Small intestine (tissue), 7 donors: ENCODE results near the gene IFITM1. TPM values are rescaled to one million over a fixed set of nuclear protein-coding genes. Genes with fewer than 3 reads are reported as not detected.

Experiments used
- DNase-seq, 2 donors: peaks; one replicate each; pipeline versions ENCODE4 v3.0.0 to v3.0.0-alpha.2; 2013
- FAIRE-seq: peaks from 2 replicates; lab custom pipeline; 2012; peaks lifted over from hg19 to GRCh38; lab: Jason Lieb, UNC
- H3K27ac ChIP-seq, 3 donors: one replicate each; pipeline ENCODE4 v1.5.1; 2013; ENCODE audit warnings: low read length in 2 of 3, mild to moderate bottlenecking in 2 of 3, control low read depth in 1 of 3, inconsistent platforms in 1 of 3, low read depth in 1 of 3, moderate library complexity in 1 of 3
- H3K27me3 ChIP-seq, 3 donors: one replicate each; pipeline ENCODE4 v1.6.1; 2013; ENCODE audit warnings: low read length in 3 of 3, inconsistent platforms in 1 of 3; ENCODE audit not compliant: control insufficient read depth in 3 of 3, insufficient read depth in 3 of 3
- H3K36me3 ChIP-seq, 3 donors: one replicate each; pipeline ENCODE4 v1.6.1; 2013; ENCODE audit warnings: low read length in 3 of 3, inconsistent platforms in 1 of 3, low read depth in 1 of 3, mild to moderate bottlenecking in 1 of 3, moderate library complexity in 1 of 3; ENCODE audit not compliant: control insufficient read depth in 3 of 3, insufficient read depth in 2 of 3
- H3K4me1 ChIP-seq, 3 donors: one replicate each; pipeline ENCODE4 v1.6.1; 2013; ENCODE audit warnings: low read length in 2 of 3, inconsistent platforms in 1 of 3, low read depth in 1 of 3, mild to moderate bottlenecking in 1 of 3, moderate library complexity in 1 of 3; ENCODE audit not compliant: control insufficient read depth in 3 of 3, insufficient read depth in 2 of 3
- H3K4me3 ChIP-seq, 3 donors: one replicate each; pipeline ENCODE4 v1.5.1; 2013; ENCODE audit warnings: low read length in 3 of 3, control low read depth in 1 of 3, inconsistent platforms in 1 of 3, low read depth in 1 of 3, mild to moderate bottlenecking in 1 of 3, moderate library complexity in 1 of 3
- H3K9me3 ChIP-seq, 2 donors: one replicate each; pipeline ENCODE4 v1.6.1; 2013; ENCODE audit warnings: low read depth in 1 of 2, low read length in 1 of 2; ENCODE audit not compliant: control insufficient read depth in 2 of 2, insufficient read depth in 1 of 2
- WGBS, 3 donors: extraction: QIAGEN DNeasy Blood & Tissue Kit; methylation state at CpG; one replicate each; pipeline ENCODE4 v1.1.7; 2013; 5-methylcytosine and 5-hydroxymethylcytosine counted together
- polyA plus RNA-seq, 4 donors: library from polyadenylated mRNA; stranded (reverse) in 3 of 4; unstranded in 1 of 4; fragments of 200-250 nt in 3 of 4; fragments of 120-200 nt in 1 of 4; gene quantifications; one replicate each; pipeline versions ENCODE4 v1.2.1 to v1.2.3, GENCODE V29; 2013
- donor health status: healthy with polysubstance abuse.
- donor health status: control.
- donor health status: control.
- donor health status: Bipolar disorder and iron deficiency.
- donor health status: healthy.

Gene IFITM1
- polyA plus RNA-seq, 4 donors: 8.9 to 520 (median 146) TPM

- H3K9me3 ChIP-seq: no peaks in the 10 kb centered on the region
- no peak overlapping the region for H3K4me3 ChIP-seq
- FAIRE-seq: no peak
- peak overlapping the region in 2 of 3 donors; percentile 27 to 65 for H3K27ac ChIP-seq
- H3K4me1 ChIP-seq: peaks cover 0 to 27% (median 7%) of the 10 kb centered on the region in 3 donors
- 58 to 83% (median 77%) methylated on average over 25 of the region's 25 CpGs for WGBS, 3 donors
- peak in 1 of 2 donors; percentile 75 for DNase-seq
- no peaks in the 10 kb centered on the region for H3K36me3 ChIP-seq
- H3K27me3 ChIP-seq: no peaks in the 10 kb centered on the region
Observed at GRCh38 chr11:334264-334994, 20.6 kb downstream of the IFITM1 start.

GRCh38 chr11:335779-336658 lies 22.2 kb downstream of the IFITM1 start:
- no peak overlapping the region for H3K4me3 ChIP-seq
- H3K27me3 ChIP-seq: no peaks in the 10 kb centered on the region
- peak overlapping the region in 2 of 3 donors; percentile 80 to 90 for H3K27ac ChIP-seq
- DNase-seq: peak in 1 of 2 donors; percentile 54
- H3K4me1 ChIP-seq: peaks cover 0 to 27% (median 7%) of the 10 kb centered on the region in 3 donors
- no peaks in the 10 kb centered on the region for H3K9me3 ChIP-seq
- H3K36me3 ChIP-seq: no peaks in the 10 kb centered on the region
- 41 to 62% (median 53%) methylated on average over 14 to 15 of the region's 15 CpGs for WGBS, 3 donors
- no peak for FAIRE-seq

DNA sequence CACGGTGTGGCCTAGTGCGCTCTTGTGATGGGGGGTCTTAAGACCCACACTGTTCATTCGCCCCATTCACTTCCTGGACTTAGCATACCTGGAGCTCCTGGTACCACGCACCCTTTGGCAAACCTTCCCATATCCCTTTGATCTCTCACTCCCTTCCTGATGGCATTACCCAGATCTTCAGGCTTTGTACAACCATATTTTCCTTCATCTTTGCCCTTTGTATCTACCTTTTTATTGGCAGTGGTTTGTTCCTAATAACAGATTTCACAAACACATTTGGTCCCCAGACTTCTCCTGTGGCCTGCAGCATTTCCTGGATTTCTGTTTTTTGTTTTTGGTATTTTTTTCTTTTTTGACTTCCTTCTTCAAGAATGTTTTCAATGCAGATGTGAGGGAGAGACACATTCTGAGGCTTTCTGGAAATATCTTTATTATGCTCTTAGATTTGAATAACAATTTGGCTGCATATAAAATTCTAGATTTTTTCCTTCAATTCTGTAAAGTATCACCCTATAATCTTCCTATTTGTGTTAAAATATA lies 22.9 kb downstream of the IFITM1 start:
- Histone ChIP-seq H3K27me3 (no peaks in the 10 kb centered on the region), H3K4me1 (peaks cover 0 to 27% (median 7%) of the 10 kb centered on the region in 3 donors), H3K36me3 (no peaks in the 10 kb centered on the region), H3K27ac (peak overlapping the region in 2 of 3 donors; percentile 80 to 90), H3K9me3 (no peaks in the 10 kb centered on the region), H3K4me3 (no peak overlapping the region)
- FAIRE-seq (no peak), DNase-seq (peak in 1 of 2 donors; percentile 43)
- 23 to 61% (median 48%) methylated on average over 4 of the region's 4 CpGs for WGBS, 3 donors

- DNase-seq (no peak), FAIRE-seq (no peak)
- 90 to 96% (median 90%) methylated on average over 6 of the region's 6 CpGs for WGBS, 3 donors
- Histone ChIP-seq H3K27ac (no peak overlapping the region), H3K27me3 (no peaks in the 10 kb centered on the region), H3K4me3 (no peak overlapping the region), H3K9me3 (no peaks in the 10 kb centered on the region), H3K4me1 (peaks cover 0 to 27% (median 7%) of the 10 kb centered on the region in 3 donors), H3K36me3 (no peaks in the 10 kb centered on the region)
Observed at GRCh38 chr11:337711-338110, 23.9 kb downstream of the IFITM1 start.

- Histone ChIP-seq H3K27ac (no peak overlapping the region), H3K9me3 (no peaks in the 10 kb centered on the region), H3K4me1 (peaks cover 0 to 17% (median 4%) of the 10 kb centered on the region in 3 donors), H3K27me3 (no peaks in the 10 kb centered on the region), H3K36me3 (no peaks in the 10 kb centered on the region), H3K4me3 (no peak overlapping the region)
- FAIRE-seq (no peak), DNase-seq (no peak)
- 92 to 95% (median 93%) methylated on average over 2 of the region's 2 CpGs for WGBS, 3 donors
Observed at GRCh38 chr11:339963-340362, 26.1 kb downstream of the IFITM1 start.

DNA sequence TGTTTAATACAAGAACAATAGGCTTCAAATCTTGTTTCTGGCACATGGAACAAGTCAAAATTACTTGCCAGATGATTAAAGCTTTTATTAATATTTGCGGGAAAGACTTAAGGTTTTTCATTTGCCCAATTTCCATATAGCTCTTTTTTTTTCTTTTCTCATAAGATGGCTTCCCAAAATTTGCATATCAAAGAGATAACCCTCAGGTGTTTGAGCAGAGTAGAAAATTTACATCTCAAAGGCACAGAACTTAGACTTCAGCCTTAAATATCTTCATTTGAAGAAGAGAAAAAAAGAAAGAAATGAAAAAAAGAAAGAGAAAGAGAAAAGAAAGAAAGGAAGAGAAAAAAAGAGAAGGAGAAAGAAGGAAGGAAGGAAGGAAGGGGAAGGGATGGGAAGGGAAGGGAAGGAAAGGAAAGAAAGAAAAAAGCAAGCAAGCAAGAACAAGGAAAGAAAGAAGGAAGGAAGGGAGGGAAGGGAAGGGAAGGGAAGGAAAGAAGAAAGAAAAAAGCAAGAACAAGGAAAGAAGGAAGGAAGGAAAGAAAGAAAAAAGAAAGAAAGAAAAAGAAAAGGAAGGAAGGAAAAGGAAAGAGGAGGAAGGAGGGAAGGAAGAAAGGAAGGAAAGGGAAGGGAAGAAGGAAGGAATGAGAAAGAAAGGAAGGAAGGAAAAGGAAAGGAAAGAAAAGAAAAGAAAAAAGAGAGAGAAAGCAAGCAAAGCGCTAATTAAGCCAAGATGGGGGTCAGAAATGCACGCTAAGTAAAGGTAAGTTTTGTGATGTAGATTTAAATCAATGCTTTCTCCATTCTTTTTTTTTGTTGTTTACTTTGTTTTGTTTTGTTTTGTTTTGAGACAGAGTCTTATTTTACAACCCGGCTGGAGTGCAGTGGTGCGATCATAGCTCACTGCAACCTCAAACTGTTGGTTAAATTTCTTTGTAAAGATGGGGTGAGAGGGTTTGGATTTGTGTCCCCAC lies 27.0 kb downstream of the IFITM1 start:
- DNase-seq: no peak
- Histone ChIP-seq H3K27me3 (no peaks in the 10 kb centered on the region), H3K9me3 (no peaks in the 10 kb centered on the region), H3K27ac (no peak overlapping the region), H3K4me1 (peaks cover 0 to 11% (median 4%) of the 10 kb centered on the region in 3 donors), H3K36me3 (no peaks in the 10 kb centered on the region), H3K4me3 (no peak overlapping the region)
- FAIRE-seq: no peak
- 82 to 85% (median 83%) methylated on average over 5 of the region's 5 CpGs for WGBS, 3 donors

DNA sequence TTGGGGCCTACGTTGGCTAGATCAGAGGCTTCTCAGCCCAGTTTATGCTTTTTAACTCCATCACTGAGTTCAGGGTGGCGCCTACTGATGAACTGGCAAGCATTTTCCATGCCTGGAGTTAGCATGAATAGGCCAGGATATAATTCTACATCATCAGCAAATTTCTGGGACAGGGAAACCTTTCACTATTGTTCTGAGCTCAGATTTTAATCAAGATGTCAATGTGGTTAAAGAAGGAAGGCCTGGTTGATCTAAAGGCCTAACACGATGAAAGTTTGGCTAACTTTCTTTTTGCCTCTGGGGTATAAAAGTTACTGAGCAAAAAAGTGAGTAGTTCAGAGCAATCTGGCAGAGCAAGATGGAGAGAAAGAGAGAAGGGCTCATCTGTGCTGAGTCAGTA lies 28.5 kb downstream of the IFITM1 start:
- WGBS, 3 donors: 76 to 79% (median 78%) methylated on average over 3 of the region's 3 CpGs
- Histone ChIP-seq H3K36me3 (no peaks in the 10 kb centered on the region), H3K4me3 (no peak overlapping the region), H3K9me3 (no peaks in the 10 kb centered on the region), H3K4me1 (no peaks in the 10 kb centered on the region), H3K27me3 (no peaks in the 10 kb centered on the region), H3K27ac (no peak overlapping the region)
- no peak for DNase-seq
- FAIRE-seq: no peak
